ENCODE results near the gene PPP4R1.
"Not testable (repeated sequence)": the region's sequence is repeated elsewhere in the genome, so short reads cannot be mapped to it uniquely, and the experiment has no call there.

PPP4R1 gene

DNA sequence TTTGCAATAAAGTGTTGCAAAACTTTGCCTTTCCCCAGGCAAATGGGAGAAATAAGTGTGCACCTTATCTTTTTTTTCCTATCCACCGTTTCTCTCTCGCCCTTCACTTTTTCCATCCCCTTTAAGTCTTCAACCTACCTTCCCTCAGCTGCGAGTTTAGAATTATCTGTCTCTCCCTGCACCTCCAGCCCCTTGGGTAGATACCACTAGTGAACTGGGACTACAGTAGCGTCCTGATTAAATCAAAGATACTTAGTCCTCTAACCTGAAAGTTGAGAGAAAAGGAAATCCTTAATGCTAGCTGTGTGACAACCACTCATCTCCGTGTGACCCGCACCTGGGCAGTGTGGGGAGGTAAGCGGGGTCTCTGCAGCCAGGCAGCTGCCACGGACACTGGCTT, 16.1 kb upstream of the PPP4R1 start:
- no peak for DNase-seq (ENCODE audit: low spot score)

DNA sequence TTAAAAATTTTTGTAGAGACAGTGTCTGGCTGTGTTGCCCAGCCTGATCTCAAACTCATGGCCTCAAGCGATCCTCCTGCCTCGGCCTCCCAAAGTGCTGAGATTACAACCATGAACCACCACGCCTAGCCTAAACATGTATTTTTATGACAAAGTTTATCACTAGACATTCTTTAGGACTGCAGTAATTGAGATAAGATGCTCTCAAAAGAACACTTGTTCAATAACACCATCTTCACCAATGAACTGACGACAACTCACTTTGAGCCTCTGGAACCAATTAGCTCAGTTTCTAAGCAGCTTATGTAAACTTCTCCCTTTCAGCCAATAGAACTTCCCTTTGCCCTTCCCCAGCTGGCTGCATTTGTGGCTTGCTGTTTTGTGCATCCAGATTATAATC, 15.3 kb upstream of the PPP4R1 start:
- no peak for DNase-seq (ENCODE audit: low spot score)

DNA sequence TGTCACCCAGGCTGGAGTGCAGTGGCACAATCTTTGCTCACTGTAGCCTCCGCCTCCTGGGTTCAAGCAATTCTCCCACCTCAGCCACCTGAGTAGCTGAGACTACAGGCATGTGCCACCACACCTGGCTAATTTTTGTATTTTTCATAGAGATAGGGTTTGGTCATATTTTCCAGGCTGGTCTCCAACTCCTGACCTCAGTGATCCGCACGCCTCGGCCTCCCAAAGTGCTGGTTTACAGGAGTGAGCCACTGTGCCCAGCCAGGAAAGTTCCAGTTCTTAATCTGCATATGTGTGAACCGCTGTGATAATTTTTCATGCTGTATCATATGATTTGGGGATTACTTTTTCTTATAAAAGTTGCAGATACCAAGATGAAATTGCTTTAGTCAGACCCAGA, 14.6 kb upstream of the PPP4R1 start:
- DNase-seq (ENCODE audit: low spot score): no peak

DNA sequence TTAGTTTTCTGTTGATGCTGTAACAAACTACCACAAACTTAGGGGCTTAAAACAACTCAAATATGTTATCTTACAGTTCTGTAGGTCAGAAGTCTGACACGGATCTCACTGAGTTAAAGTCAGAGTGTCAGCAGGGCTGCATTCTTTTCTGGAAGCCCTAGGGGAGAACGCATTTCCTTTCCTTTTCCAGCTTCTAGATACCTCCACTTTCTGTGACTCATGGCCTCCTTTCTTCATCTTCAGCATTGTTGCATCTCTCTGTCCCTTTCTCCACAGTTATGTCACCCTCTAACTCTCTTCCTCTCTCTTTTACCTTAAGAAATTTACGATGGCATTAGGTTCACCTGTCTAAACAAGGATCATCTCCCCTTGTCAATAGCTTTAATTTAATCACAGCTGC, 13.3 kb upstream of the PPP4R1 start:
- no peak for DNase-seq (ENCODE audit: low spot score)

DNA sequence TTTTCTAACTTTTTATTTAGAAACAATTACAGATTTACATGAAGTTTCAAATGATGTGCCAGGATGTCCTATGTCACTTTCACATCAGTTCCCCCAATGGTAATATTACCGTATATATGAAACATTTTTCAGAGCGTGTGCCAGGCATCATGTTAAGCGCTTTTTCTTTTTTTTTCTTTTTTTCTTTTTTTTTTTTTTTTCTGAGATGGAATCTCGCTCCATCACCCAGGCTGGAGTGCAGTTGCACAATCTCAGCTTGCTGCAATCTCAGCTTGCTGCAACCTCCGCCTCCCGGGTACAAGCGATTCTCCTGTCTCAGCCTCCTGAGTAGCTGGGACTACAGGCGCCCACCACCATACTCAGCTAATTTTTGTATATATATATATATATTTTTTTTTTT, 5.6 kb upstream of the PPP4R1 start:
- DNase-seq (ENCODE audit: low spot score): no peak

DNA sequence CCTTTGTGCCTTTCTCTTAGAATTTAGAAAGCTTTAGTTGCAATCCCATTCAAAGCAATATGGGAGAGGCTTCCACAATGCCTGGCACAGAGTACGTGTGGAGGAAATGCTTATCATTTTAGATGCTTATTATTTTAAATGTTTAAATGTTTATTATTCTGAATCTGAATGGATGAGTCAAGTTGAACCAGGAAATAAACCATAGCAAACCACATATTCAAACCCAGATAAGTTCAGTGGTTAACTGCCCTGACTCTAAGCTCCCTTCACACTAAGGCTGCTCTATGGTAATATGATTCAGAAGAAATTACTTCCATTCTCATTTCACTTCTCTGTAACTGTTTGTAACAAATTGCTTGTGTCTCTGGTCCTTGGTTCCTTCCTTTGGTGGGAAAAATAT, 5.2 kb upstream of the PPP4R1 start:
- no peak for DNase-seq (ENCODE audit: low spot score)

DNA sequence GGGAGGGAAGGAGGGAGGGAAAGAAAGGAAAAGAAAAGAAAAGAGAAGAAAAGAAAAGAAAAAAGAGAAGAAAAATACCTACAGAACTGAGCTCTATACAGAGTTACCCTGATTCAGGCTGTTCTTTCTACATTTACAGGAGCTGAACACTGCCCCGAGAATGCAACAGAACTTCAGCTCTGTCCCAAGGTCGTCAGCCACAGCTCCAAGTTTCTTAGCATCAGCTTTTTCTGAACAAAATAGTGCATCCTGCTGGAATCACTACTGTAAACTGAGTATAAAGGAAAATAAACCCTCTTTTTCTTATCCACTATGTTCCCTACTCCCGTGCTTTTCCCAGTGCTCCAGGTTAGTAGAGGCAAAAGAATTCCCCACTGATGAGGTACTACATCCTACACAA, 4.7 kb upstream of the PPP4R1 start:
- no peak for DNase-seq (ENCODE audit: low spot score)

GRCh38 chr18:9617006-9617542, 2.7 kb upstream of the PPP4R1 start:
- no peak for DNase-seq (ENCODE audit: low spot score)

GRCh38 chr18:9616049-9616448, 1.7 kb upstream of the PPP4R1 start:
- no peak for DNase-seq (ENCODE audit: low spot score)

- DNase-seq (ENCODE audit: low spot score): peak; percentile 25
Measured at GRCh38 chr18:9615280-9615797, 980 bp upstream of the PPP4R1 start.

DNA sequence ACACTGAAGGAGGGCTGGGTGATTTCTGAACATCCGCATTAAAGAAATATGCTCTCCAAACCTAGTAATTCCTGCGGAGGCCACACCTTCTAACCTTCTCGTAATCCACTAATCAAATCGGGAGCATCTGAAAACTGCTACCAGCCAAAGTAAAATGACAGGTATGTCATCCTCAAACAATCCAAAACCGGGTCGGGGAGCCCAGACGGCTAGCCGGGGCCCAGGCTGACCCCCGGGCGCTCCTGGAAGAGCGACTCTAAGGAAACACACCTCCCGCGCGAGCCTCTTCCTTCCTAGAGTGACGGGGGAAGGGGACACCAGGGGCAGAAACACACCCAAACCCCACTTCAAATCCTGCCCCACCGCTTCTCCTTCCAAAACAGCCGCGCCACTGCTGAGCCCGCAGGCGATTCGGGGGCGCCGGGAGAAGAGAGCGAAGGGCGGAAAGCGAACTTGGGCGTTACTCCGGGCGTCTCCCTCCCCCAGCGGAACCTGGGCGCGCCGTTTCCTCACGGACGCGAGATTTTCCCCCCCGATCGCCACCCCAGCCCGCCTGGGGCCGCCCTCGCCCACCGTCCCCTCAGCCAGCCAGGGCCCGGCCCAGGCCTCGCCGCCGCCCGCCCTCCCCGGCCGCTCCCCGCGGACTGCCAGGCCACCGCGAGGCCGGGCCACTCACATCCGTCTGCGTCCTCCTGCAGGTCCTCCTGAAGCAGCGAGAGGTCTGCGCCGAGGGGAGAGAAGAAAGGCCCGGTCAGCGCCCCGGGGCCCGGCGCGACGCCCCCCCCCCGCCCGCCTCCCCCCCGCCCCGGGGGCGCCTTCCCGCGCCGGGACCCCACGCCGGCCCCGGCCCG, 584 bp downstream of the PPP4R1 start:
- peak; percentile 37 for DNase-seq (ENCODE audit: low spot score)

DNA sequence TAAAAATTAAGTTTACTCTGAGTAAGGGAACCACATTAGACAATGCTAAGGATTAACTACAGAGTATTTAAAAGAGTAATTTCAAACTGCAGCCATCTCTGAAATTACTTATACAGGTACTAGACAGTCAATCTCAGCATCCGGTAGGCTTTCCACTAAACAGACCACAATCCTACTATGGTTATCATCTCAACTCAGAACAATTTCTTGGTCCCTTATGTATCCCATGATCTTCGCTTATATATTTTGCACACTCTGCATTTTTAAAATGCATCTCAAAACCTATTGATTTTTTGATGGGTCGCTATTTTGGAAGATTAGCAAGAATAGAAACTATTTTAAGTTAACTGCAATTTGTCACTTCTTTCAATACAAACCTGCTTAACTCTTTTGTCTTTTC, 1.4 kb downstream of the PPP4R1 start:
- no peak for DNase-seq (ENCODE audit: low spot score)

GRCh38 chr18:9612215-9612830, 2.0 kb downstream of the PPP4R1 start:
- peak; percentile 57 for DNase-seq (ENCODE audit: low spot score)

DNA sequence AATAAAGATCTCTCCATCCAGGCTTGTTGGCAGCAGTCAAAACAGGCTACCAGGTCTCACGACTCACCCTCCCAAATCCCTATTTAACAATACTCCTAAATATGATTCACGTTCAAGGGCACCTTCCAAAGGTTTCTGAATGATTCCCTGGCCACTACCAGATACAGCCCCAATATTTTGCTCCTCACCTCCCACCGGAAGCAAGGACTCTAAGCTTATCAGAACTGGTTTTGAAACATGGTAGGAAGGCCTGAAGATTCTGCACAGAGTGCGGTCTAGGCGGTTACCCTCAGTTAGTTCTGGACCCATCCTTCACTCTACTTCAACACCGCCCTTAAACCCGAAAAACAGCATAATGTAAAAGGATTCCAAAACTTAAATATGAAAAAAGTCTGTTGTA, 5.2 kb downstream of the PPP4R1 start:
- DNase-seq (ENCODE audit: low spot score): no peak

DNA sequence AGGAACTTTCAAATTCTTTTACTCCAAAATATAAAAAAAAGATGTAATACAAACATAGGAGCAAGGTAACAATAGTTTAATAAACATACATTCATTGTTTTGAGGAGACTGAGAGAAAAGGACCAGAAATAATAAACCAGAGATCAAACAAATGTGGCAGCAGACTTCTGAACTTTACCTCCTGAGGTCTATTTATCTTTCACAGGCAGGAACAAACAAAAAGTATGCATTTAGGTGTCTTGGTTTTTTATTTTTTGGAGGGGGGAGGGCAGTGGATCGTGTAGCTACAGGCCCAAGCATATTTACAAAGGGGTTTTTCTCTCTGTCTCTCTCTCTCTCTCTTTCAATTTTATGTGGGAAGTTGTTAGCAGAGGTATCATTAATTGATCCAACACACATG, 5.6 kb downstream of the PPP4R1 start:
- DNase-seq (ENCODE audit: low spot score): no peak

DNA sequence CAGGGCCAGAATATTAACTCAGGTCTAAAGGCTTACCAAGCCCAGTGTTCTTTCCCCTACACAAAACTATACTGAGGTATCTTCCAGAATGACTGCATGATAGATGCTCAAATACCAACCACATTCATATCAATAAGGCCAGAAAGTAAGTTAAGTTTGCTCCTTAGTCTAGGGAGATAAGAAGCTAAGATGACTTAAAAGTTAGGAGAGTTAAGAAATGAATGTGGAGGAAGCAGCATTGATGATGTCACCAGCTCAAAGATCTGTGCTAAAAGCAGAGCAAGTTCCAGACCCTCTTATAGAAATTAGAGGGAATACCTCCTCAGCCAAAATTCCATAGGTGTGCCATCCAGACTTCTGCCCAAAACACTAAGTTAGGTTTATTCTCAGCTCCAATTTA, 6.1 kb downstream of the PPP4R1 start:
- DNase-seq (ENCODE audit: low spot score): no peak

DNA sequence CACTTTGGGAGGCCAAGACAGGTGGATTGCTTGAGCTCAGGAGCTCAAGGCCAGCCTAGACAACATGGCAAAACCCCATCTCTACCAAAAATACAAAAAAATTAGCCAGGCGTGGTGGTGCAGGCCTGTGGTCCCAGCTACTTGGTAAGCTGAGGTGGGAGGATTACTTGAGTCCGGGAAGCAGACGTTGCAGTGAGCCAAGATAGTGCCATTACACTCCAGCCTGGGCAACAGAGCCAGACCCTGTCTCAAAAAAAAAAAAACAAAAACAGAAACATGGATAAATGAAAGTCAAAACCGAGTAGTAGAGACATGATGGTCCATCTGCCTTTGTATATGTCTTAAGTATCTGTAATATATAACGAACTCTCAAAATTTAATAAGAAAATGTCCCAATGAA, 7.2 kb downstream of the PPP4R1 start:
- not testable (repeated sequence) for DNase-seq (ENCODE audit: low spot score)

- DNase-seq (ENCODE audit: low spot score): no peak
Measured at GRCh38 chr18:9606039-9606438, 8.3 kb downstream of the PPP4R1 start.

DNA sequence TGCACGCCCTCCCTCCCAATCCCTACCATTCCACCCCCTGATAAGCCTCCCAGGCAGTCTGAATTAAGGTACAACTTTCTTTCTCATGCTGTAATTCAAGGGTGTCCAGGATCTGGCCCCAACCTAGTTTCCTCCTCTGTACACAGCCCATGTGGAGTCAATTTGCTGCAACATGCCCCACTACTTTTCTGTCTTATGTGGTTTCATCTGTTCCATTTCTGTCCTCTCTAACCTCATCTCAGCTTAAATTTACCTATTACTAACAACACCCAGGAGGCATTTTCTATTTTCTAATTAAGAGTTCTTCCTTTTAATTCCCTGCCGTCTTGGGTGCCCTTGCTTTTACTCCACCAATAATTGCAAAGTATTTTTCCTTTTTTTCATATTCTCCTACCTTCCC, 10.0 kb downstream of the PPP4R1 start:
- DNase-seq (ENCODE audit: low spot score): no peak

DNA sequence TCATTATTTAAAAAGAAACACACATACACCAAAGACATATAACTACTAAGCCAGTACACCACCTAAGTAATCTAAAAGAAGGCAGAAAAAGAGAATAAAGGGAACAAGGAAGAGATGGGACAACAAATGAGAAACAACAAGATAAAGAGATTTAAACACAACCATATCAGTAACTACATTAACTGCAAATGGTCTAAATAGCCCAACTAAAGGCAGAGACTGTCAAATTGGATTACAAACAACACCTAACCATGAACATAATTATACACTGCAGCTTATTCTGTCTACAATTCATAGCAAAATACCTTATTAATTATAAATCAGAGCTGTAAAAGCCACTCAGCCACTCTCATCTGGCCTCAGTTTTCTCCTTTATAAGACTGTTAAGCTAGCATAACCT, 15.0 kb downstream of the PPP4R1 start:
- no peak for DNase-seq (ENCODE audit: low spot score)

GRCh38 chr18:9597609-9598008, 16.8 kb downstream of the PPP4R1 start:
- no peak for DNase-seq (ENCODE audit: low spot score)

GRCh38 chr18:9596843-9597526, 17.4 kb downstream of the PPP4R1 start:
- DNase-seq (ENCODE audit: low spot score): no peak

- no peak for DNase-seq (ENCODE audit: low spot score)
Measured at GRCh38 chr18:9596226-9596625, 18.1 kb downstream of the PPP4R1 start.
